Panc1 (cell line): ENCODE measurements around the gene EPHA10. TPM values are rescaled to one million over a fixed set of nuclear protein-coding genes. Genes with fewer than 3 reads are reported as not detected.

ENCODE experiments used
- ATAC-seq: fragments of 200-7000 bp; cut with Tn5 transposase; 2 replicates; pipeline ENCODE4 v1.9.1; 2020; ENCODE audit warnings: mild to moderate bottlenecking, moderate library complexity
- BruUV-seq: library from RNA; stranded (reverse); fragments of 400-500 nt; replicated peaks from 2 replicates; lab custom pipeline; 2021; lab: Mats Ljungman, UMichigan
- CTCF ChIA-PET: fragments of 300-600 bp; sonication (Branson Sonifier 250); formaldehyde crosslinking; loops from one replicate; lab custom pipeline; 2022; ENCODE audit warnings: antibody characterized with exemption; lab: Charles Lee
- POLR2A ChIA-PET: fragments of 300-600 bp; sonication (Branson Sonifier 250); formaldehyde crosslinking; loops from one replicate; lab custom pipeline; 2022; ENCODE audit warnings: antibody characterized with exemption; lab: Charles Lee
- DNase-seq: peaks from one replicate; pipeline ENCODE4 v3.0.0-alpha.2; 2010; ENCODE audit warnings: low read depth, low spot score
- H3K27ac ChIP-seq: 2 replicates; pipeline ENCODE4 v1.5.1; 2011; ENCODE audit warnings: mild to moderate bottlenecking, low read length, inconsistent platforms
- H3K27me3 ChIP-seq: fragments of 200-500 bp; sonication (Bioruptor generic); 2 replicates; pipeline ENCODE4 v1.6.0; 2014; ENCODE audit warnings: low read length, inconsistent platforms; ENCODE audit not compliant: control insufficient read depth, insufficient read depth
- H3K36me3 ChIP-seq: fragments of 200-500 bp; sonication (Bioruptor generic); 2 replicates; pipeline ENCODE4 v1.5.1; 2014; ENCODE audit warnings: inconsistent platforms, mild to moderate bottlenecking, low read length, moderate library complexity; ENCODE audit not compliant: control insufficient read depth, insufficient read depth
- H3K4me1 ChIP-seq: 2 replicates; pipeline ENCODE4 v1.5.1; 2011; ENCODE audit warnings: inconsistent platforms, mild to moderate bottlenecking, low read length, moderate library complexity; ENCODE audit not compliant: control insufficient read depth, insufficient read depth
- H3K4me3 ChIP-seq, 2 experiments: 2 replicates each; pipeline ENCODE4 v1.5.1; 2011 to 2012; ENCODE audit warnings: low read depth in 2 of 2, low read length in 2 of 2, mild to moderate bottlenecking in 2 of 2, inconsistent platforms in 1 of 2, moderate library complexity in 1 of 2
- H3K9me3 ChIP-seq: fragments of 200-500 bp; sonication (Bioruptor generic); 2 replicates; pipeline ENCODE4 v1.5.1; 2014; ENCODE audit warnings: low read depth, mild to moderate bottlenecking, inconsistent platforms, low read length, moderate library complexity; ENCODE audit not compliant: control insufficient read depth, insufficient read depth
- CTCF ChIP-seq: fragments of 450-650 bp; IDR thresholded peaks from 2 replicates; pipeline ENCODE4 v1.5.1; 2017; ENCODE audit warnings: mild to moderate bottlenecking
- POLR2AphosphoS5 ChIP-seq: IDR thresholded peaks from 2 replicates; pipeline ENCODE4 v1.6.1; 2012; ENCODE audit warnings: mild to moderate bottlenecking, low read depth, low read length, moderate library complexity
- REST ChIP-seq, 2 experiments: IDR thresholded peaks; 2 replicates each; pipeline ENCODE4 v1.6.1; 2011 to 2012; ENCODE audit warnings: low read depth in 2 of 2, control low read depth in 1 of 2, low read length in 1 of 2, mild to moderate bottlenecking in 1 of 2, moderate library complexity in 1 of 2; ENCODE audit not compliant: insufficient read depth in 1 of 2
- SIN3A ChIP-seq: IDR thresholded peaks from 2 replicates; pipeline ENCODE4 v1.6.1; 2012; ENCODE audit warnings: low read depth, mild to moderate bottlenecking, low read length, moderate library complexity, borderline replicate concordance; ENCODE audit not compliant: insufficient read depth
- TCF7L2 ChIP-seq: IDR thresholded peaks from 2 replicates; pipeline ENCODE4 v1.6.1; 2011; ENCODE audit warnings: mild to moderate bottlenecking, low read depth, low read length, inconsistent platforms
- in situ Hi-C: cut with HindIII; loops from 2 replicates; pipeline ENCODE4 v1.10.0; 2016; ENCODE audit warnings: low sequenced_read_pairs, low pct_unique_long_range_greater_than_20kb
- intact Hi-C: fragments of 100-400 bp; cut with micrococcal nuclease; formaldehyde crosslinking; loops from one replicate; pipeline ENCODE4 v1.10.0; 2022; ENCODE audit not compliant: unreplicated experiment
- total RNA-seq: library from RNA; stranded (reverse); gene quantifications from one replicate; pipeline ENCODE4 v1.2.1, GENCODE V29; 2021; ENCODE audit not compliant: unreplicated experiment

EPHA10 gene
- total RNA-seq, 1 experiment from 2014 or later: 2.8 TPM

GRCh38 chr1:37764414-37764825, 500 bp downstream of the EPHA10 start:
- ChIA-PET CTCF (no interaction called here), POLR2A (no interaction called here)
- no peak for DNase-seq
- H3K27ac ChIP-seq: no peak overlapping the region
- intact Hi-C loops (no loop called here), in situ Hi-C loops (no loop called here)
- BruUV-seq: no TSS peak
- ATAC-seq: 0 out of 2 replicates have a peak, but pooled peaks have one; percentile 22
- H3K9me3 ChIP-seq: no peaks in the 10 kb centered on the region
- no peaks in the 10 kb centered on the region for H3K36me3 ChIP-seq
- H3K4me1 ChIP-seq: peaks cover 10% of the 10 kb centered on the region; the same call in 1 of the 2 replicates
- peaks cover 31% of the 10 kb centered on the region for H3K27me3 ChIP-seq
- TF ChIP-seq SIN3A (peak; percentile 92), TCF7L2 (no peak), REST (IDR thresholded peaks at IDR 0.05; ENCODE audit: insufficient read depth in 1 of 2, low read depth in 2 of 2, low read length in 1 of 2) (peak; percentile 99)
- no peak overlapping the region for H3K4me3 ChIP-seq

- DNase-seq (no peak), ATAC-seq (no peak)
- no peaks in the 10 kb centered on the region for H3K9me3 ChIP-seq
- ChIA-PET CTCF (interaction anchor here (0.8 kb wide), 1 partner anchor 166 kb away, joined by 3 read pairs; no protein-coding TSS in a partner anchor), POLR2A (no interaction called here)
- BruUV-seq: no TSS peak
- no peak overlapping the region for H3K4me3 ChIP-seq
- H3K27ac ChIP-seq: no peak overlapping the region
- intact Hi-C loops (no loop called here), in situ Hi-C loops (no loop called here)
- H3K4me1 ChIP-seq: peaks cover 10% of the 10 kb centered on the region; the same call in 1 of the 2 replicates
- no peak for TF ChIP-seq REST (IDR thresholded peaks at IDR 0.05; ENCODE audit: insufficient read depth in 1 of 2, low read depth in 2 of 2, low read length in 1 of 2)
- no peak for TF ChIP-seq SIN3A
- no peak for TF ChIP-seq POLR2AphosphoS5
- TF ChIP-seq CTCF: no peak
- peaks cover 31% of the 10 kb centered on the region for H3K27me3 ChIP-seq
- no peaks in the 10 kb centered on the region for H3K36me3 ChIP-seq
Measured at GRCh38 chr1:37763791-37764413, 1.0 kb downstream of the EPHA10 start.
